ENCODE measurements around the gene MYL5. TPM values are rescaled to one million over a fixed set of nuclear protein-coding genes. Genes with fewer than 3 reads are reported as not detected.

Gene MYL5
- total and polyA plus RNA-seq, 2 of the 13 experiments (the other 11 are each of a cell fraction or from before 2014, with no cell fraction given) = 6.5 to 16.0 TPM

DNA sequence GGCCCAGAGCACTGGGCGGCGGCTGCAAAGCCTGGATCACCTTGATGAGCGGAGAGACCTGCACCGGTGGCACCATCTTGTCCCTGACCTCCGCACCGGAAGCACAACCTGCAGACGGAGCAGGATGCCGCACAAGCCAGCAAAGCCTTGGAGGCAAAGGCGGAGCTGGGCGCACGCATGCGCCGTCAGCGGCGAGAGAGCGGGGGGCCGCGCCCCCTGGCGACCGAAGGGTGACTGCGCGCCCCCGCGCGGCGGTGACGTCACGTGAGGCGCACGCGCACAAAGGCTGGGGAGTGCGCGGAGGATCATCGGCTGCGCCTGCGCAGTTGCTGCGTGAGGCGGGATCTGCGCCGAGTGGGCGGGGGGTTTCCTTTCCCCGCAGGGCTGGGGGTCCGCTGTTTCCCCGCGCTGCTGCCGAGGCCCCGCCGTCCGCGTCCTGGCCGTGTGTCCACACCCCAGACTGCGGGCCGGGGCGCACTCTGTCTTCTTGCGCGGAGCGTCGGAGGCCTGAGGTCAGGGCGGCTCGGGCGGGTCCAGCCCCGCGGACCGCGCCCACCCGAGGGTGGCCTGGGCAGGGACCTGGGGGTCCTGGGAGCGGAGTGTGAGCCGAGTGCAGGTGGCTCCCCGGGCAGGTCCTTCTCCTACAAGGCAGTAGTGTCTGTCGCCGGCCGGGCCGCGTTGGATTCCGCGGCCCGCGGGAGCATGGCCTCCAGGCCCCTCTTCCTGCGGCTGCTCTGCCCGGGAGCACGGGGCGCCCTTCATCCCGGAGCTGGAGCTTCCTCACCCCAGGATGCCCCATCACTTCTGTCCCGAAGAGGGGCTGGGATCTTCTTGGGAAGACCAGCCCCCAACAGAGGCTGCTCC is at the start of gene MYL5, which contains the start of gene ATP5ME (continued):
- TF ChIP-seq, protein P1, sequence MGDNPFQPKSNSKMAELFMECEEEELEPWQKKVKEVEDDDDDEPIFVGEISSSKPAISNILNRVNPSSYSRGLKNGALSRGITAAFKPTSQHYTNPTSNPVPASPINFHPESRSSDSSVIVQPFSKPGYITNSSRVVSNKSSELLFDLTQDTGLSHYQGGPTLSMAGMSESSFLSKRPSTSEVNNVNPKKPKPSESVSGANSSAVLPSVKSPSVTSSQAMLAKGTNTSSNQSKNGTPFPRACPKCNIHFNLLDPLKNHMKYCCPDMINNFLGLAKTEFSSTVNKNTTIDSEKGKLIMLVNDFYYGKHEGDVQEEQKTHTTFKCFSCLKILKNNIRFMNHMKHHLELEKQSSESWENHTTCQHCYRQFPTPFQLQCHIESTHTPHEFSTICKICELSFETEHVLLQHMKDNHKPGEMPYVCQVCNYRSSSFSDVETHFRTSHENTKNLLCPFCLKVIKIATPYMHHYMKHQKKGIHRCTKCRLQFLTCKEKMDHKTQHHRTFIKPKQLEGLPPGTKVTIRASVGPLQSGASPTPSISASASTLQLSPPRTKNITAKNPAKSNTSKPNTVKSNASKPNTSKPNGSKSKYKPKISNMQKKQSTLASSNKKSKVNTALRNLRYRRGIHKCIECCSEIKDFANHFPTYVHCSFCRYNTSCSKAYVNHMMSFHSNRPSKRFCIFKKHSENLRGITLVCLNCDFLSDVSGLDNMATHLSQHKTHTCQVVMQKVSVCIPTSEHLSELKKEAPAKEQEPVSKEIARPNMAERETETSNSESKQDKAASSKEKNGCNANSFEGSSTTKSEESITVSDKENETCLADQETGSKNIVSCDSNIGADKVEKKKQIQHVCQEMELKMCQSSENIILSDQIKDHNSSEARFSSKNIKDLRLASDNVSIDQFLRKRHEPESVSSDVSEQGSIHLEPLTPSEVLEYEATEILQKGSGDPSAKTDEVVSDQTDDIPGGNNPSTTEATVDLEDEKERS (CRISPR knock-in tag; IDR thresholded peaks at IDR 0.05) = 0 out of 2 replicates have a peak, but pooled peaks have one; percentile 70
- TF ChIP-seq ZKSCAN8 (CRISPR knock-in tag; IDR thresholded peaks at IDR 0.05; ENCODE audit: borderline replicate concordance) = no peak; the same call in 1 of the 2 replicates
- no peak for TF ChIP-seq KMT2A (CRISPR knock-in tag; IDR thresholded peaks at IDR 0.05)
- peak; percentile 22; the same call in 1 of the 2 replicates for TF ChIP-seq HNF4G (IDR thresholded peaks at IDR 0.05; ENCODE audit: borderline replicate concordance, low read depth, low read length)
- TF ChIP-seq HNF4G (CRISPR knock-in tag; IDR thresholded peaks at IDR 0.05; ENCODE audit: borderline replicate concordance, low read depth) = no peak
- TF ChIP-seq, protein P2, sequence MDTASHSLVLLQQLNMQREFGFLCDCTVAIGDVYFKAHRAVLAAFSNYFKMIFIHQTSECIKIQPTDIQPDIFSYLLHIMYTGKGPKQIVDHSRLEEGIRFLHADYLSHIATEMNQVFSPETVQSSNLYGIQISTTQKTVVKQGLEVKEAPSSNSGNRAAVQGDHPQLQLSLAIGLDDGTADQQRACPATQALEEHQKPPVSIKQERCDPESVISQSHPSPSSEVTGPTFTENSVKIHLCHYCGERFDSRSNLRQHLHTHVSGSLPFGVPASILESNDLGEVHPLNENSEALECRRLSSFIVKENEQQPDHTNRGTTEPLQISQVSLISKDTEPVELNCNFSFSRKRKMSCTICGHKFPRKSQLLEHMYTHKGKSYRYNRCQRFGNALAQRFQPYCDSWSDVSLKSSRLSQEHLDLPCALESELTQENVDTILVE (CRISPR knock-in tag; IDR thresholded peaks at IDR 0.05) = peak; percentile 61; the same call in 1 of the 2 replicates
- TF ChIP-seq ZNF30 (CRISPR knock-in tag; IDR thresholded peaks at IDR 0.05) = 0 out of 2 replicates have a peak, but pooled peaks have one; percentile 56
- TF ChIP-seq PHF21A (CRISPR knock-in tag; IDR thresholded peaks at IDR 0.05) = peak; percentile 50; the same call in 1 of the 2 replicates
- no peak; the same call in 1 of the 2 replicates for TF ChIP-seq ZNF234 (CRISPR knock-in tag; conservative IDR thresholded peaks at IDR 0.05)
- TF ChIP-seq, protein P3, sequence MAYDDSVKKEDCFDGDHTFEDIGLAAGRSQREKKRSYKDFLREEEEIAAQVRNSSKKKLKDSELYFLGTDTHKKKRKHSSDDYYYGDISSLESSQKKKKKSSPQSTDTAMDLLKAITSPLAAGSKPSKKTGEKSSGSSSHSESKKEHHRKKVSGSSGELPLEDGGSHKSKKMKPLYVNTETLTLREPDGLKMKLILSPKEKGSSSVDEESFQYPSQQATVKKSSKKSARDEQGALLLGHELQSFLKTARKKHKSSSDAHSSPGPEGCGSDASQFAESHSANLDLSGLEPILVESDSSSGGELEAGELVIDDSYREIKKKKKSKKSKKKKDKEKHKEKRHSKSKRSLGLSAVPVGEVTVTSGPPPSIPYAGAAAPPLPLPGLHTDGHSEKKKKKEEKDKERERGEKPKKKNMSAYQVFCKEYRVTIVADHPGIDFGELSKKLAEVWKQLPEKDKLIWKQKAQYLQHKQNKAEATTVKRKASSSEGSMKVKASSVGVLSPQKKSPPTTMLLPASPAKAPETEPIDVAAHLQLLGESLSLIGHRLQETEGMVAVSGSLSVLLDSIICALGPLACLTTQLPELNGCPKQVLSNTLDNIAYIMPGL (CRISPR knock-in tag; IDR thresholded peaks at IDR 0.05; ENCODE audit: borderline replicate concordance in 1 of 2, low read depth in 1 of 2) = peak; percentile 74 to 88; a peak in 3 of 4 replicates
- 0 out of 2 replicates have a peak, but pooled peaks have one; percentile 51 for TF ChIP-seq ZNF20 (CRISPR knock-in tag; IDR thresholded peaks at IDR 0.05)
- TF ChIP-seq, protein P4, sequence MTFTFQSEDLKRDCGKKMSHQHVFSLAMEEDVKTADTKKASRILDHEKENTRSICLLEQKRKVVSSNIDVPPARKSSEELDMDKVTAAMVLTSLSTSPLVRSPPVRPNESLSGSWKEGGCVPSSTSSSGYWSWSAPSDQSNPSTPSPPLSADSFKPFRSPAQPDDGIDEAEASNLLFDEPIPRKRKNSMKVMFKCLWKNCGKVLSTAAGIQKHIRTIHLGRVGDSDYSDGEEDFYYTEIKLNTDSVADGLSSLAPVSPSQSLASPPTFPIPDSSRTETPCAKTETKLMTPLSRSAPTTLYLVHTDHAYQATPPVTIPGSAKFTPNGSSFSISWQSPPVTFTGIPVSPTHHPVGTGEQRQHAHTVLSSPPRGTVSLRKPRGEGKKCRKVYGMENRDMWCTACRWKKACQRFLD (CRISPR knock-in tag; IDR thresholded peaks at IDR 0.05; ENCODE audit: borderline replicate concordance) = peak; percentile 82; the same call in 1 of the 2 replicates
- no peak for TF ChIP-seq ZNF136 (CRISPR knock-in tag; IDR thresholded peaks at IDR 0.05; ENCODE audit: low read depth)
- TF ChIP-seq, protein P5, sequence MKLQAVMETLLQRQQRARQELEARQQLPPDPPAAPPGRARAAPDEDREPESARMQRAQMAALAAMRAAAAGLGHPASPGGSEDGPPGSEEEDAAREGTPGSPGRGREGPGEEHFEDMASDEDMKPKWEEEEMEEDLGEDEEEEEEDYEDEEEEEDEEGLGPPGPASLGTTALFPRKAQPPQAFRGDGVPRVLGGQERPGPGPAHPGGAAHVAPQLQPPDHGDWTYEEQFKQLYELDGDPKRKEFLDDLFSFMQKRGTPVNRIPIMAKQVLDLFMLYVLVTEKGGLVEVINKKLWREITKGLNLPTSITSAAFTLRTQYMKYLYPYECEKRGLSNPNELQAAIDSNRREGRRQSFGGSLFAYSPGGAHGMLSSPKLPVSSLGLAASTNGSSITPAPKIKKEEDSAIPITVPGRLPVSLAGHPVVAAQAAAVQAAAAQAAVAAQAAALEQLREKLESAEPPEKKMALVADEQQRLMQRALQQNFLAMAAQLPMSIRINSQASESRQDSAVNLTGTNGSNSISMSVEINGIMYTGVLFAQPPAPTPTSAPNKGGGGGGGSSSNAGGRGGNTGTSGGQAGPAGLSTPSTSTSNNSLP (IDR thresholded peaks at IDR 0.05; ENCODE audit: low read depth, low read length) = no peak
- TF ChIP-seq THAP11 (CRISPR knock-in tag; IDR thresholded peaks at IDR 0.05) = peak; percentile 91
- TF ChIP-seq, protein P6, sequence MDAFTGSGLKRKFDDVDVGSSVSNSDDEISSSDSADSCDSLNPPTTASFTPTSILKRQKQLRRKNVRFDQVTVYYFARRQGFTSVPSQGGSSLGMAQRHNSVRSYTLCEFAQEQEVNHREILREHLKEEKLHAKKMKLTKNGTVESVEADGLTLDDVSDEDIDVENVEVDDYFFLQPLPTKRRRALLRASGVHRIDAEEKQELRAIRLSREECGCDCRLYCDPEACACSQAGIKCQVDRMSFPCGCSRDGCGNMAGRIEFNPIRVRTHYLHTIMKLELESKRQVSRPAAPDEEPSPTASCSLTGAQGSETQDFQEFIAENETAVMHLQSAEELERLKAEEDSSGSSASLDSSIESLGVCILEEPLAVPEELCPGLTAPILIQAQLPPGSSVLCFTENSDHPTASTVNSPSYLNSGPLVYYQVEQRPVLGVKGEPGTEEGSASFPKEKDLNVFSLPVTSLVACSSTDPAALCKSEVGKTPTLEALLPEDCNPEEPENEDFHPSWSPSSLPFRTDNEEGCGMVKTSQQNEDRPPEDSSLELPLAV (CRISPR knock-in tag; conservative IDR thresholded peaks at IDR 0.05; ENCODE audit: low read depth) = no peak
